Astrocyte (in vitro differentiated cells and primary cell): ENCODE data around the gene MMD. TPM values are rescaled to one million over a fixed set of nuclear protein-coding genes. Genes with fewer than 3 reads are reported as not detected.

ENCODE experiments used
- DNase-seq: peaks from one replicate; pipeline ENCODE4 v3.0.0-alpha.2; 2010; ENCODE audit warnings: low read depth
- FAIRE-seq: peaks from 2 replicates; lab custom pipeline; 2011; peaks lifted over from hg19 to GRCh38; lab: Jason Lieb, UNC
- H2AFZ ChIP-seq: 2 replicates; pipeline ENCODE4 v1.6.0; 2012; ENCODE audit warnings: low read depth, low read length, inconsistent platforms
- H3K27ac ChIP-seq: 2 replicates; pipeline ENCODE4 v1.5.1; 2011; ENCODE audit warnings: low read depth, low read length, inconsistent platforms
- H3K27me3 ChIP-seq: 2 replicates; pipeline ENCODE4 v1.6.0; 2011; ENCODE audit warnings: low read length, inconsistent platforms; ENCODE audit not compliant: insufficient read depth
- H3K36me3 ChIP-seq: 2 replicates; pipeline ENCODE4 v1.5.1; 2011; ENCODE audit warnings: low read length, inconsistent platforms; ENCODE audit not compliant: insufficient read depth
- H3K4me1 ChIP-seq: 2 replicates; pipeline ENCODE4 v1.5.1; 2011; ENCODE audit warnings: low read length, inconsistent platforms; ENCODE audit not compliant: insufficient read depth
- H3K4me2 ChIP-seq: 2 replicates; pipeline ENCODE4 v1.6.0; 2012; ENCODE audit warnings: low read length, inconsistent platforms
- H3K4me3 ChIP-seq: 2 replicates; pipeline ENCODE4 v1.5.1; 2011; ENCODE audit warnings: low read depth, mild to moderate bottlenecking, low read length, inconsistent platforms; ENCODE audit not compliant: insufficient read depth
- H3K79me2 ChIP-seq: 2 replicates; pipeline ENCODE4 v1.6.0; 2012; ENCODE audit warnings: mild to moderate bottlenecking, low read length, inconsistent platforms; ENCODE audit not compliant: insufficient read depth
- H3K9ac ChIP-seq: 2 replicates; pipeline ENCODE4 v1.6.0; 2012; ENCODE audit warnings: mild to moderate bottlenecking, low read length, inconsistent platforms
- H3K9me3 ChIP-seq: 2 replicates; pipeline ENCODE4 v1.5.1; 2012; ENCODE audit warnings: low read depth, mild to moderate bottlenecking, low read length, inconsistent platforms; ENCODE audit not compliant: insufficient read depth
- H4K20me1 ChIP-seq: 2 replicates; pipeline ENCODE4 v1.6.0; 2012; ENCODE audit warnings: low read length, inconsistent platforms; ENCODE audit not compliant: insufficient read depth
- H3K27ac Mint-ChIP-seq: one replicate; pipeline ENCODE4 v1.8.0; 2021; ENCODE audit warnings: mild to moderate bottlenecking, mixed read lengths; ENCODE audit not compliant: unreplicated experiment
- H3K27me3 Mint-ChIP-seq: one replicate; pipeline ENCODE4 v1.8.0; 2021; ENCODE audit warnings: low read depth, mixed read lengths; ENCODE audit not compliant: unreplicated experiment
- H3K36me3 Mint-ChIP-seq: one replicate; pipeline ENCODE4 v1.8.0; 2021; ENCODE audit warnings: low read depth, mixed read lengths; ENCODE audit not compliant: unreplicated experiment
- H3K4me1 Mint-ChIP-seq: one replicate; pipeline ENCODE4 v1.8.0; 2021; ENCODE audit warnings: low read depth, mixed read lengths; ENCODE audit not compliant: unreplicated experiment
- H3K4me3 Mint-ChIP-seq: one replicate; pipeline ENCODE4 v1.8.0; 2021; ENCODE audit warnings: mild to moderate bottlenecking, moderate library complexity, mixed read lengths; ENCODE audit not compliant: unreplicated experiment
- H3K9me3 Mint-ChIP-seq: one replicate; pipeline ENCODE4 v1.8.0; 2021; ENCODE audit warnings: mild to moderate bottlenecking, mixed read lengths; ENCODE audit not compliant: unreplicated experiment
- EZH2 ChIP-seq: IDR thresholded peaks from 2 replicates; pipeline ENCODE4 v1.6.1; 2012; ENCODE audit warnings: mild to moderate bottlenecking, low read length, inconsistent platforms; ENCODE audit not compliant: insufficient read depth
- total RNA-seq: library from RNA; stranded (reverse); gene quantifications from 2 replicates; pipeline ENCODE4 v1.2.1, GENCODE V29; 2021
- TF ChIP-seq, protein P1 (sequence below): IDR thresholded peaks from 2 replicates; pipeline ENCODE4 v1.5.1; 2011; ENCODE audit warnings: low read depth, mild to moderate bottlenecking, inconsistent platforms, low read length, moderate library complexity; ENCODE audit not compliant: insufficient read depth

The MMD gene
- total RNA-seq, 1 donor from 2014 or later: 8.6 TPM

DNA sequence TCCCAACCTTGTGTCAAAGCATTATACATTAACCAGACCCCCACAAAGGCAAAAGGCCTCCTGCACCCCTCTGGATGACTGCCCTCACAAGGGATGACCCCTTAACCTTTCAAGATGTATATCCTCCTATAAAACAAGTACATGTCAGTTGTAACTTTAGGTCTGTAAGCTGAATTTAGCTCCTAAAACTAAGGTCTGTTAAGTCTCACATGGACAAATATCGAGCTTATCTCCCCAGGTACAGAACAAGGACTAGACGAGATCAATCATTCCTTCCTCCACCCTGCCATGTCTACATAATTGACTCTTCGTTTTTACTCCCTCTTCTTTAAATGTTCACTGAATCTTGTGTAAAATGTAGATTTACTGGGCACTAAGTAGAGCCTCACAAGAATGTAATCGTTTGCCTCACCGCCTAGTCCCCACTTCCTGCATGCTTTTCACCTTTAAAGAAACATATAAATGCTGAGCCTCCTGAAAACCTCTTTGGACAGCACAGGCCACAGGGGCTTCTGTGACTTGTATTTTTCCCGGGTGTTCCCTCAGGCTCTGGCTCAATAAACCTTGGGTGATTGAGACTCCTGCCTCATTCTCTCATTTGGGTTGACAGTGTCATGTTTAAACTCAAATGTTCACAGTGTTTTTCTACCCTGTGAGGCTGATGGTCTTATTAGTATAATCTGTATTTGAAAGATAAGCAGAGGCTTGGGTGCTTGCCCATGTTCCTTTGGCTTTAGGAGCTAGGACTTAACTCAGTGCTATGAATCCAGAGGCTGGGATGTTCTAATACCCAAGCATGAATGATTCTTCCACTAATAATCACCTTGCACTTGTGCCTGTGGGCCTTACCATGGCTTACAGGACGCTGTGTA lies 37.6 kb downstream of the MMD start:
- Histone ChIP-seq H3K4me3 (no peak overlapping the region), H3K4me1 (no peaks in the 10 kb centered on the region), H3K4me2 (no peak overlapping the region), H3K79me2 (no peaks in the 10 kb centered on the region), H2AFZ (no peak overlapping the region), H4K20me1 (no peaks in the 10 kb centered on the region), H3K9me3 (no peaks in the 10 kb centered on the region), H3K27ac (no peak overlapping the region), H3K27me3 (no peaks in the 10 kb centered on the region), H3K9ac (no peak overlapping the region), H3K36me3 (no peaks in the 10 kb centered on the region)
- no peak for TF ChIP-seq EZH2
- TF ChIP-seq, protein P1, sequence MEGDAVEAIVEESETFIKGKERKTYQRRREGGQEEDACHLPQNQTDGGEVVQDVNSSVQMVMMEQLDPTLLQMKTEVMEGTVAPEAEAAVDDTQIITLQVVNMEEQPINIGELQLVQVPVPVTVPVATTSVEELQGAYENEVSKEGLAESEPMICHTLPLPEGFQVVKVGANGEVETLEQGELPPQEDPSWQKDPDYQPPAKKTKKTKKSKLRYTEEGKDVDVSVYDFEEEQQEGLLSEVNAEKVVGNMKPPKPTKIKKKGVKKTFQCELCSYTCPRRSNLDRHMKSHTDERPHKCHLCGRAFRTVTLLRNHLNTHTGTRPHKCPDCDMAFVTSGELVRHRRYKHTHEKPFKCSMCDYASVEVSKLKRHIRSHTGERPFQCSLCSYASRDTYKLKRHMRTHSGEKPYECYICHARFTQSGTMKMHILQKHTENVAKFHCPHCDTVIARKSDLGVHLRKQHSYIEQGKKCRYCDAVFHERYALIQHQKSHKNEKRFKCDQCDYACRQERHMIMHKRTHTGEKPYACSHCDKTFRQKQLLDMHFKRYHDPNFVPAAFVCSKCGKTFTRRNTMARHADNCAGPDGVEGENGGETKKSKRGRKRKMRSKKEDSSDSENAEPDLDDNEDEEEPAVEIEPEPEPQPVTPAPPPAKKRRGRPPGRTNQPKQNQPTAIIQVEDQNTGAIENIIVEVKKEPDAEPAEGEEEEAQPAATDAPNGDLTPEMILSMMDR: no peak
- H3K4me1 Mint-ChIP-seq: no peaks in the 10 kb centered on the region
- no peak for FAIRE-seq
- H3K27ac Mint-ChIP-seq: no peak overlapping the region
- H3K9me3 Mint-ChIP-seq: peaks cover 8% of the 10 kb centered on the region
- H3K36me3 Mint-ChIP-seq: no peaks in the 10 kb centered on the region
- DNase-seq: no peak
- no peak overlapping the region for H3K4me3 Mint-ChIP-seq
- H3K27me3 Mint-ChIP-seq: peaks cover 5% of the 10 kb centered on the region

DNA sequence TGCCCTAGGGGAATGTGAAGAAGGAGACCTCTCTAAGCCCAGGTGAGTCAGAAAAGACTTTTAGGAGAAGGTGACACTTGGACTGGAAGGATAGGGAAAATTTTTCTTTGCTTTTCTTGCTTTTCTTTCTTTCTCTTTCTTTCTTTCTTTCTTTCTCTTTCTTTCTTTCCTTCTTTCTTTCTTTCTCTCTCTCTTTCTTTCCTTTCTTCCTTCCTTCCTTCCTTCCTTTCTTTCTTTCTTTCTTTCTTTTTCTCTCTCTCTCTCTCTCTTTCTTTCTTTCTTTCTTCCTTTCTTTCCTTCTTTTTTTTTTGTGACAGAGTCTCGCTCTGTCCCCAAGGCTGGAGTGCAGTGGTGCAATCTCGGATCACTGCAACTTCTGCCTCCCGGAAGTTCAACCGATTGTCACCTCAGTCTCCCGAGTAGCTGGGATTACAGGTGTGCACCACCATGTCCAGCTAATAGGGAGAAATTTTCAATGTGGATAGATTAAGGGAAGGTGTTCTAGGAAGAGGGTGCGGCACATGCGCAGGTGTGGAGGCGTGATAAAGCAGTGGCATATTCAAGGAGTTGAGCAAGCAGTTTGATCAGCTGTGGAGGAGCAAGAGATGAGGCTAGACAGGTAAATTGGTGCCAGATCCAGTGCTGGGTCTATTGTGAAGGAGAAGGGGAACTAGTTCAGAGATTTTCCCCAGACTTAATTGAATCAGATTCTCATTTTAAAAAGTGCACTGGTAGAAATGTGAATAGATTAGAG lies 40.4 kb downstream of the MMD start:
- H3K27ac ChIP-seq: no peak overlapping the region
- FAIRE-seq (no peak), DNase-seq (no peak)
- no peaks in the 10 kb centered on the region for H3K36me3 ChIP-seq
- H3K27me3 ChIP-seq: no peaks in the 10 kb centered on the region
- H3K9me3 ChIP-seq: no peaks in the 10 kb centered on the region
- H3K4me3 ChIP-seq: no peak overlapping the region
- H3K4me1 Mint-ChIP-seq: no peaks in the 10 kb centered on the region
- H3K4me1 ChIP-seq: no peaks in the 10 kb centered on the region
- no peak for TF ChIP-seq EZH2
- TF ChIP-seq, protein P1: no peak
- H2AFZ ChIP-seq: no peak overlapping the region
- H3K36me3 Mint-ChIP-seq: no peaks in the 10 kb centered on the region
- H3K4me2 ChIP-seq: no peak overlapping the region
- no peak overlapping the region for H3K9ac ChIP-seq
- H3K9me3 Mint-ChIP-seq: peaks cover 3% of the 10 kb centered on the region
- no peak overlapping the region for H3K4me3 Mint-ChIP-seq
- no peaks in the 10 kb centered on the region for H4K20me1 ChIP-seq
- no peaks in the 10 kb centered on the region for H3K79me2 ChIP-seq
- H3K27me3 Mint-ChIP-seq: peaks cover 5% of the 10 kb centered on the region
- H3K27ac Mint-ChIP-seq: no peak overlapping the region
